K562 (cell line): ENCODE data around the gene HDGFL2. TPM values are rescaled to one million over a fixed set of nuclear protein-coding genes. Genes with fewer than 3 reads are reported as not detected.

Experiments used
- BDP1 ChIP-seq: IDR thresholded peaks from 3 replicates; pipeline ENCODE4 v1.6.1; 2011; ENCODE audit not compliant: insufficient read length, insufficient read depth
- CBX3 ChIP-seq, 2 experiments: IDR thresholded peaks; 1 replicate in 1 of 2; 2 replicates in 1 of 2; pipeline ENCODE4 v1.6.1; 2012; ENCODE audit warnings: inconsistent platforms in 2 of 2, low read length in 2 of 2, borderline replicate concordance in 1 of 2, control low read depth in 1 of 2
- CREBBP ChIP-seq: IDR thresholded peaks from one replicate; pipeline ENCODE4 v1.6.1; 2012; ENCODE audit warnings: low read depth, mild to moderate bottlenecking, control low read depth, inconsistent platforms, low read length
- EP300 ChIP-seq: IDR thresholded peaks from 2 replicates; pipeline ENCODE4 v1.6.1; 2012; ENCODE audit warnings: low read length, improper control_type of control experiment
- EP400 ChIP-seq: fragments of 450-650 bp; IDR thresholded peaks from 2 replicates; pipeline ENCODE4 v1.6.1; 2017; ENCODE audit warnings: antibody characterized with exemption, mild to moderate bottlenecking, moderate library complexity
- FOXA1 ChIP-seq: fragments of 450-650 bp; IDR thresholded peaks from 2 replicates; pipeline ENCODE4 v1.6.1; 2016; ENCODE audit warnings: mild to moderate bottlenecking, borderline replicate concordance
- FOXJ3 ChIP-seq: sonication (generic); formaldehyde crosslinking; IDR thresholded peaks from 2 replicates; pipeline ENCODE4 v1.4.0; 2020; ENCODE audit warnings: mild to moderate bottlenecking, missing genetic modification reagents
- HLTF ChIP-seq: fragments of 450-650 bp; IDR thresholded peaks from 2 replicates; pipeline ENCODE4 v1.6.1; 2016
- HMGXB4 ChIP-seq: sonication (generic); formaldehyde crosslinking; IDR thresholded peaks from 2 replicates; pipeline ENCODE4 v1.8.1; 2023; ENCODE audit warnings: mild to moderate bottlenecking, missing genetic modification reagents
- KDM1A ChIP-seq, 2 experiments: fragments of 450-650 bp; IDR thresholded peaks; 2 replicates each; pipeline ENCODE4 v1.6.1; 2016; ENCODE audit warnings: mild to moderate bottlenecking in 2 of 2
- NR0B1 ChIP-seq: fragments of 450-650 bp; IDR thresholded peaks from one replicate; pipeline ENCODE4 v1.6.1; 2018; ENCODE audit warnings: mild to moderate bottlenecking, moderate library complexity; ENCODE audit not compliant: partially characterized antibody
- RFX7 ChIP-seq: fragments of 250-450 bp; sonication (Bioruptor Pico); IDR thresholded peaks from 2 replicates; pipeline ENCODE4 v1.5.1; 2021; ENCODE audit warnings: mild to moderate bottlenecking
- SUPT5H ChIP-seq: fragments of 450-650 bp; IDR thresholded peaks from 2 replicates; pipeline ENCODE4 v1.6.1; 2016
- TAF1 ChIP-seq: IDR thresholded peaks from 2 replicates; pipeline ENCODE4 v1.6.1; 2011; ENCODE audit warnings: mild to moderate bottlenecking, low read length, moderate library complexity; ENCODE audit not compliant: insufficient read depth, control insufficient read depth, severe bottlenecking; ENCODE audit errors: extremely low read depth
- ZBTB17 ChIP-seq: fragments of 450-650 bp; formaldehyde crosslinking; IDR thresholded peaks from 2 replicates; pipeline ENCODE4 v1.4.0; 2020; ENCODE audit warnings: mild to moderate bottlenecking
- ZNF184 ChIP-seq: sonication (generic); formaldehyde crosslinking; IDR thresholded peaks from 2 replicates; pipeline ENCODE4 v1.5.0; 2020; ENCODE audit warnings: missing genetic modification reagents
- ZSCAN29 ChIP-seq: fragments of 450-650 bp; IDR thresholded peaks from 2 replicates; pipeline ENCODE4 v1.6.1; 2017
- polyA plus RNA-seq, 8 experiments: library from polyadenylated mRNA; depleted of rRNA in 4 of 8; stranded (reverse) in 5 of 8; unstranded in 3 of 8; fragments of >200 nt; fragmentation: Nextera tagmentation in 2 of 8; fragmentation: Illumina TruSeq in 1 of 8; extraction: Ambion mirVana in 2 of 8; extraction: Trizol in 1 of 8; gene quantifications; 2 replicates each; pipeline versions ENCODE4 v1.2.1 to v1.2.3, GENCODE V29; 2011 to 2014; ENCODE audit warnings: inconsistent platforms in 1 of 8, missing spikeins in 1 of 8
- total RNA-seq, 7 experiments: library from RNA; depleted of rRNA in 6 of 7; stranded (reverse); fragments of >200 nt in 6 of 7; fragmentation: Illumina TruSeq in 2 of 7; extraction: Trizol in 2 of 7; gene quantifications; 2 replicates each; pipeline versions ENCODE4 v1.2.1 to v1.2.3, GENCODE V29; 2011 to 2021; ENCODE audit warnings: low replicate concordance in 1 of 7
- TF ChIP-seq, protein P1 (sequence below): sonication (generic); formaldehyde crosslinking; IDR thresholded peaks from 2 replicates; pipeline ENCODE4 v1.8.0; 2022; ENCODE audit warnings: mild to moderate bottlenecking, missing genetic modification reagents
- TF ChIP-seq, protein P2 (sequence below): IDR thresholded peaks from 2 replicates; pipeline ENCODE4 v1.6.1; 2016; ENCODE audit warnings: missing genetic modification characterization, missing compliant biosample characterization
- TF ChIP-seq, protein P3 (sequence below): fragments of 250-450 bp; sonication (Bioruptor Pico); IDR thresholded peaks from 2 replicates; pipeline ENCODE4 v1.8.0; 2022; ENCODE audit warnings: moderate library complexity, mild to moderate bottlenecking, inconsistent platforms
- TF ChIP-seq, protein P4 (sequence below): fragments of 450-650 bp; IDR thresholded peaks from 2 replicates; pipeline ENCODE4 v1.6.1; 2016; ENCODE audit warnings: borderline replicate concordance

HDGFL2 gene
- total and polyA plus RNA-seq, 9 of the 15 experiments (the other 6 are each of a cell fraction or from before 2014, with no cell fraction given): 0.13 to 61.7 (median 16.0) TPM

GRCh38 chr19:4456843-4457653, 15.0 kb upstream of the HDGFL2 start (continued):
- TF ChIP-seq, protein P1, sequence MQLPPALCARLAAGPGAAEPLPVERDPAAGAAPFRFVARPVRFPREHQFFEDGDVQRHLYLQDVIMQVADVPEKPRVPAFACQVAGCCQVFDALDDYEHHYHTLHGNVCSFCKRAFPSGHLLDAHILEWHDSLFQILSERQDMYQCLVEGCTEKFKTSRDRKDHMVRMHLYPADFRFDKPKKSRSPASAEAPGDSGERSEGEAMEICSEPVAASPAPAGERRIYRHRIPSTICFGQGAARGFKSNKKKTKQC (CRISPR knock-in tag): no peak
- no peak for TF ChIP-seq EP300
- 0 out of 2 replicates have a peak, but pooled peaks have one; percentile 60 for TF ChIP-seq HLTF
- no peak for TF ChIP-seq FOXJ3 (CRISPR knock-in tag)
- TF ChIP-seq ZBTB17 (CRISPR knock-in tag): no peak
- TF ChIP-seq ZNF184 (CRISPR knock-in tag): no peak
- TF ChIP-seq, protein P2, sequence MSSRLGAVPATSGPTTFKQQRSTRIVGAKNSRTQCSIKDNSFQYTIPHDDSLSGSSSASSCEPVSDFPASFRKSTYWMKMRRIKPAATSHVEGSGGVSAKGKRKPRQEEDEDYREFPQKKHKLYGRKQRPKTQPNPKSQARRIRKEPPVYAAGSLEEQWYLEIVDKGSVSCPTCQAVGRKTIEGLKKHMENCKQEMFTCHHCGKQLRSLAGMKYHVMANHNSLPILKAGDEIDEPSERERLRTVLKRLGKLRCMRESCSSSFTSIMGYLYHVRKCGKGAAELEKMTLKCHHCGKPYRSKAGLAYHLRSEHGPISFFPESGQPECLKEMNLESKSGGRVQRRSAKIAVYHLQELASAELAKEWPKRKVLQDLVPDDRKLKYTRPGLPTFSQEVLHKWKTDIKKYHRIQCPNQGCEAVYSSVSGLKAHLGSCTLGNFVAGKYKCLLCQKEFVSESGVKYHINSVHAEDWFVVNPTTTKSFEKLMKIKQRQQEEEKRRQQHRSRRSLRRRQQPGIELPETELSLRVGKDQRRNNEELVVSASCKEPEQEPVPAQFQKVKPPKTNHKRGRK (tag): no peak
- TF ChIP-seq, protein P3, sequence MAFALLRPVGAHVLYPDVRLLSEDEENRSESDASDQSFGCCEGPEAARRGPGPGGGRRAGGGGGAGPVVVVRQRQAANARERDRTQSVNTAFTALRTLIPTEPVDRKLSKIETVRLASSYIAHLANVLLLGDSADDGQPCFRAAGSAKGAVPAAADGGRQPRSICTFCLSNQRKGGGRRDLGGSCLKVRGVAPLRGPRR (CRISPR knock-in tag): no peak
- no peak for TF ChIP-seq HMGXB4 (CRISPR knock-in tag)
- TF ChIP-seq ZSCAN29: no peak; the same call in 1 of the 2 replicates
- peak; percentile 14; the same call in 1 of the 2 replicates for TF ChIP-seq EP400
- TF ChIP-seq, protein P4, sequence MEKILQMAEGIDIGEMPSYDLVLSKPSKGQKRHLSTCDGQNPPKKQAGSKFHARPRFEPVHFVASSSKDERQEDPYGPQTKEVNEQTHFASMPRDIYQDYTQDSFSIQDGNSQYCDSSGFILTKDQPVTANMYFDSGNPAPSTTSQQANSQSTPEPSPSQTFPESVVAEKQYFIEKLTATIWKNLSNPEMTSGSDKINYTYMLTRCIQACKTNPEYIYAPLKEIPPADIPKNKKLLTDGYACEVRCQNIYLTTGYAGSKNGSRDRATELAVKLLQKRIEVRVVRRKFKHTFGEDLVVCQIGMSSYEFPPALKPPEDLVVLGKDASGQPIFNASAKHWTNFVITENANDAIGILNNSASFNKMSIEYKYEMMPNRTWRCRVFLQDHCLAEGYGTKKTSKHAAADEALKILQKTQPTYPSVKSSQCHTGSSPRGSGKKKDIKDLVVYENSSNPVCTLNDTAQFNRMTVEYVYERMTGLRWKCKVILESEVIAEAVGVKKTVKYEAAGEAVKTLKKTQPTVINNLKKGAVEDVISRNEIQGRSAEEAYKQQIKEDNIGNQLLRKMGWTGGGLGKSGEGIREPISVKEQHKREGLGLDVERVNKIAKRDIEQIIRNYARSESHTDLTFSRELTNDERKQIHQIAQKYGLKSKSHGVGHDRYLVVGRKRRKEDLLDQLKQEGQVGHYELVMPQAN: peak; percentile 64; the same call in 1 of the 2 replicates
- no peak for TF ChIP-seq BDP1
- no peak for TF ChIP-seq FOXA1
- TF ChIP-seq RFX7: no peak
- no peak for TF ChIP-seq CREBBP
- TF ChIP-seq TAF1: no peak
- 0 out of 4 replicates have a peak, but pooled peaks of 1 of the 2 experiments have one; percentile 37 for TF ChIP-seq KDM1A (IDR thresholded peaks at IDR 0.05)
- TF ChIP-seq CBX3 (IDR thresholded peaks at IDR 0.05; ENCODE audit: borderline replicate concordance in 1 of 2, low read length in 2 of 2): no peak
- TF ChIP-seq SUPT5H: no peak; the same call in 1 of the 2 replicates
- TF ChIP-seq NR0B1: no peak
